SK-N-MC (cell line): Measurements from ENCODE around the gene KIF4A.

Experiments
- EZH2 ChIP-seq: fragments of 200-600 bp; sonication (generic); IDR thresholded peaks from one replicate; pipeline ENCODE4 v1.6.1; 2017; ENCODE audit warnings: antibody characterized with exemption
- POLR2AphosphoS5 ChIP-seq: IDR thresholded peaks from 2 replicates; pipeline ENCODE4 v1.6.1; 2012; ENCODE audit warnings: mild to moderate bottlenecking, low read depth, low read length, borderline replicate concordance

DNA sequence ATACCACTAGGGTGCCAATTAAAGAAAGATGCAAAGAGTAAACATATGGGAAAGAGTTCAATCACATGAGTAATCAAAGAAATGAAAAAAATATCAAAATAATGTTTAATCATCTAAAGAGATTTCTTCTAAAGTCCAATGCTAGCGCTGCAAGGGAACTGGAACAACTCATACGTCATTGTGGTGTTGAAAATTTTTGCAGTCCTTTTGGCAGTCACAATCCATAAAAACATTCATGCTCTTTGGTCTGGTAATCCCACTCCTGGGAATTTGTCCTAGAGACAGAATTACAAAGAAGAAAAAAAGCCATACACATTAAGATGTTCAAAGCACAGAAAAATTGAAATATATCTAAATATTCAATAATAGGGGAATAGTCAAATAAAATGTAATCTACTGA is 34.5 kb upstream of the KIF4A start:
- no peak for TF ChIP-seq POLR2AphosphoS5
- TF ChIP-seq EZH2 = no peak
